Measurements from ENCODE around the gene TPBGL.

TPBGL gene

GRCh38 chr11:75199412-75199955 lies 41.1 kb upstream of the TPBGL start:
- 94 to 96% methylated on average over 4 to 5 of the region's 5 CpGs for WGBS, 2 experiments
- no peaks in the 10 kb centered on the region for H3K9me3 ChIP-seq (ENCODE audit: control insufficient read depth, low read length)
- no peaks in the 10 kb centered on the region for H3K27me3 ChIP-seq (ENCODE audit: control insufficient read depth, insufficient read depth, low read length, poor library complexity, severe bottlenecking)
- H3K36me3 ChIP-seq (ENCODE audit: control insufficient read depth, insufficient read depth, low read length), result no peaks in the 10 kb centered on the region
- H3K4me1 ChIP-seq (ENCODE audit: control insufficient read depth, insufficient read depth, low read length), result peaks cover 3% of the 10 kb centered on the region
- no peak overlapping the region for H3K4me3 ChIP-seq (ENCODE audit: insufficient read depth, low read depth, low read length)
- H3K27ac ChIP-seq (ENCODE audit: insufficient read depth, low read depth, low read length, poor library complexity, severe bottlenecking), result no peak overlapping the region

- 91% methylated on average over 9 to 10 of the region's 10 CpGs for WGBS, 2 experiments
- H3K27me3 ChIP-seq (ENCODE audit: control insufficient read depth, insufficient read depth, low read length, poor library complexity, severe bottlenecking), result no peaks in the 10 kb centered on the region
These were observed 40.5 kb upstream of the TPBGL start for GRCh38 chr11:75200051-75200450.

GRCh38 chr11:75200531-75200930 lies 40.0 kb upstream of the TPBGL start:
- H3K27me3 ChIP-seq (ENCODE audit: control insufficient read depth, insufficient read depth, low read length, poor library complexity, severe bottlenecking), result no peaks in the 10 kb centered on the region
- H3K4me3 ChIP-seq (ENCODE audit: insufficient read depth, low read depth, low read length), result no peak overlapping the region
- 73 to 92% methylated on average over 2 of the region's 2 CpGs for WGBS, 2 experiments
- no peak overlapping the region for H3K27ac ChIP-seq (ENCODE audit: insufficient read depth, low read depth, low read length, poor library complexity, severe bottlenecking)
- H3K36me3 ChIP-seq (ENCODE audit: control insufficient read depth, insufficient read depth, low read length), result no peaks in the 10 kb centered on the region
- peaks cover 3% of the 10 kb centered on the region for H3K4me1 ChIP-seq (ENCODE audit: control insufficient read depth, insufficient read depth, low read length)
- H3K9me3 ChIP-seq (ENCODE audit: control insufficient read depth, low read length), result no peaks in the 10 kb centered on the region

More at GRCh38 chr11:75200051-75200450, 40.5 kb upstream of the TPBGL start:
- no peak overlapping the region for H3K4me3 ChIP-seq (ENCODE audit: insufficient read depth, low read depth, low read length)
- H3K9me3 ChIP-seq (ENCODE audit: control insufficient read depth, low read length), result no peaks in the 10 kb centered on the region
- peaks cover 3% of the 10 kb centered on the region for H3K4me1 ChIP-seq (ENCODE audit: control insufficient read depth, insufficient read depth, low read length)
- H3K36me3 ChIP-seq (ENCODE audit: control insufficient read depth, insufficient read depth, low read length), result no peaks in the 10 kb centered on the region
- H3K27ac ChIP-seq (ENCODE audit: insufficient read depth, low read depth, low read length, poor library complexity, severe bottlenecking), result no peak overlapping the region

DNA sequence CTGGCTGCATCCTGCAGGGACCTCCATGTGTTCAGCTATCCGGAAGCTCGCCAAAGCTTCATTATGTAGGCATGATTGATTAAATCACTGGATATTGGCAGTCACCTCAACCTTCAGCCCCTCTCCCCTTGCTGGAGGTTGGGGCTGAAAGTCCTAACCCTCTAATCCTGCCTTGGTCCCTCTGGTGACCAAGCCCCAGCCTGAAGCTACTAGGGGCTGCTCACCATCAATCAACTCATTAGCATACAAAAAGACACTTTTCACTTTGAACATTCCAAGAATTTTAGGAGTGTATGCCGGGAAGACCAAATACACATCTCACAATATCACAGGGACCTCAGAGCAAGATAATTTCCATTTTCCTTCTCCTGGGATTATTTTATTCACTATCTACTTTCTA lies 38.8 kb upstream of the TPBGL start:
- H3K4me3 ChIP-seq (ENCODE audit: insufficient read depth, low read depth, low read length), result no peak overlapping the region
- no peaks in the 10 kb centered on the region for H3K36me3 ChIP-seq (ENCODE audit: control insufficient read depth, insufficient read depth, low read length)
- no peak overlapping the region for H3K27ac ChIP-seq (ENCODE audit: insufficient read depth, low read depth, low read length, poor library complexity, severe bottlenecking)
- no peaks in the 10 kb centered on the region for H3K27me3 ChIP-seq (ENCODE audit: control insufficient read depth, insufficient read depth, low read length, poor library complexity, severe bottlenecking)
- WGBS, 2 experiments, result 52 to 53% methylated on average over 3 of the region's 3 CpGs
- H3K4me1 ChIP-seq (ENCODE audit: control insufficient read depth, insufficient read depth, low read length), result peaks cover 3% of the 10 kb centered on the region
- no peaks in the 10 kb centered on the region for H3K9me3 ChIP-seq (ENCODE audit: control insufficient read depth, low read length)

- 88 to 93% methylated on average over 6 of the region's 6 CpGs for WGBS, 2 experiments
- Histone ChIP-seq H3K9me3 (ENCODE audit: control insufficient read depth, low read length) (no peaks in the 10 kb centered on the region), H3K36me3 (ENCODE audit: control insufficient read depth, insufficient read depth, low read length) (no peaks in the 10 kb centered on the region), H3K4me1 (ENCODE audit: control insufficient read depth, insufficient read depth, low read length) (peaks cover 3% of the 10 kb centered on the region), H3K27ac (ENCODE audit: insufficient read depth, low read depth, low read length, poor library complexity, severe bottlenecking) (no peak overlapping the region), H3K27me3 (ENCODE audit: control insufficient read depth, insufficient read depth, low read length, poor library complexity, severe bottlenecking) (no peaks in the 10 kb centered on the region), H3K4me3 (ENCODE audit: insufficient read depth, low read depth, low read length) (no peak overlapping the region)
These were observed 38.4 kb upstream of the TPBGL start for GRCh38 chr11:75202195-75202594.

DNA sequence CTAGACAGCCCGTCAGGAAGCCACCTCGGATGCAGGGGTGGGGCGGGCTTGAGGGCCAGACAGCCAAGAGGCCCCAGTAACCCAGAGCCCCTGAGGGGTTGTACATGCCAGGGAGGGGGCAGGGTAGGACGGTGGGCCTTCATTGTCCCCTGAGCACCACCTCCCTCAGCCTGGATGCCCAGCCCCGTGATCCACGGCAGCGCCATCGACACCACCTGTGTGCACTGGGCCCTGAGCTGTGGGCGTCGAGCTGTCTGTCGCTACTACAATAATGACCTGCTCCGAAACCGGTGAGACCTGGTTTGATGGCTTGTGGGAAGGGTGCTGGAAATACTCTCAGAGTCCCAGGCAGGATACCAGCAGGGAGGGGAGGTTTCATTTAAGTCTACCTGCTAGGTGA lies 37.4 kb upstream of the TPBGL start:
- Histone ChIP-seq H3K4me3 (ENCODE audit: insufficient read depth, low read depth, low read length) (no peak overlapping the region), H3K9me3 (ENCODE audit: control insufficient read depth, low read length) (no peaks in the 10 kb centered on the region), H3K27me3 (ENCODE audit: control insufficient read depth, insufficient read depth, low read length, poor library complexity, severe bottlenecking) (no peaks in the 10 kb centered on the region), H3K4me1 (ENCODE audit: control insufficient read depth, insufficient read depth, low read length) (peaks cover 3% of the 10 kb centered on the region), H3K27ac (ENCODE audit: insufficient read depth, low read depth, low read length, poor library complexity, severe bottlenecking) (no peak overlapping the region), H3K36me3 (ENCODE audit: control insufficient read depth, insufficient read depth, low read length) (no peaks in the 10 kb centered on the region)
- WGBS, 2 experiments, result 91 to 94% methylated on average over 13 of the region's 13 CpGs

DNA sequence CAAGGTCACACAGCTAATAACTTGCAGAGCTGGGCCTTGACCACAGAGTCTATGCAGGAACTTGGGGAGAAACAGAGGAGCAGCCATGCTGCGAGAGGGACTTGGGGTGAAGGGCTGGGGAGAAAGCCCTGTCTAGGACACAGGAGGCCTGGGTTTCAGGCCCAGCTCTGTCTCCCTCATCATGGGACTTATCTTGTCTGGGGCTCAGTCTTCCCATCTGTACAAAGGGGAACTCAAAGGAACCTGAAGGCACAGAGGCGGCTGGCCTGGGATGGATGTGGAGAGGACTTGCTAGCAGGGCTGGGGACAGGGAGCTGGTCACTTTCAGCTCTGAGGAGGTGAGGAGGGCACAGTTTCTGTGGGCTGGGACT lies 36.9 kb upstream of the TPBGL start:
- Histone ChIP-seq H3K36me3 (ENCODE audit: control insufficient read depth, insufficient read depth, low read length) (no peaks in the 10 kb centered on the region), H3K9me3 (ENCODE audit: control insufficient read depth, low read length) (no peaks in the 10 kb centered on the region), H3K27me3 (ENCODE audit: control insufficient read depth, insufficient read depth, low read length, poor library complexity, severe bottlenecking) (no peaks in the 10 kb centered on the region), H3K4me1 (ENCODE audit: control insufficient read depth, insufficient read depth, low read length) (peaks cover 3% of the 10 kb centered on the region), H3K4me3 (ENCODE audit: insufficient read depth, low read depth, low read length) (no peak overlapping the region), H3K27ac (ENCODE audit: insufficient read depth, low read depth, low read length, poor library complexity, severe bottlenecking) (no peak overlapping the region)
- WGBS, 2 experiments, result 93 to 97% methylated on average over 2 of the region's 2 CpGs

DNA sequence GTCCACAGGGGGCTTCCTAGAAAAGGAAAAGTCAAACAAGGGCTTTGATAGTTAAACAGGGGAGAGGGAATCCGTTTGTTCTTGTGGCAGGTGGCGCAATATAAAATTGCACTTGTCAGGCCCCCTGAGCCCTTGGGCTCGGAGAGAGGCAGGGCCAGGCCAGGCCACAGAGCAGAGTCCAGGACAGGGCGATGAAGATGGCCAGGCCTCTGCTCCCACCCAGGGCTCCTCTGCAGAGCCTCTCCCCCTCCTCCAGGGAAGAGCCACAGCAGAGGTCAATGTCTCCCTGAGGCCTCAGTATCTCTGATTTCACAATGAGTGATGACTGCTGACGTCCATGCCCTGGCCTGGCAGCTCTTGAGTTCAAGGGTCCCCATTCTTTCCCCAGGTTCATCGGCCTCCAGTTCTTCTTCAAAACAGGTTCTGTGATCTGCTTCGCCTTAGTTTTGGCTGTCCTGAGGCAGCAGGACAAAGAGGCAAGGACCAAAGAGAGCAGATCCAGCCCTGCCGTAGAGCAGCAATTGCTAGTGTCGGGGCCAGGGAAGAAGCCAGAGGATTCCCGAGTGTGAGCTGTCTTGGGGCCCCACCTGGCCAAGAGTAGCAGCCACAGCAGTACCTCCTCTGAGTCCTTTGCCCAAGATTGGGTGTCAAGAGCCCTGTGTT lies 36.4 kb upstream of the TPBGL start:
- H3K36me3 ChIP-seq (ENCODE audit: control insufficient read depth, insufficient read depth, low read length), result no peaks in the 10 kb centered on the region
- H3K9me3 ChIP-seq (ENCODE audit: control insufficient read depth, low read length), result no peaks in the 10 kb centered on the region
- H3K27me3 ChIP-seq (ENCODE audit: control insufficient read depth, insufficient read depth, low read length, poor library complexity, severe bottlenecking), result no peaks in the 10 kb centered on the region
- peaks cover 3% of the 10 kb centered on the region for H3K4me1 ChIP-seq (ENCODE audit: control insufficient read depth, insufficient read depth, low read length)
- WGBS, 2 experiments, result 88 to 90% methylated on average over 10 of the region's 10 CpGs
- no peak overlapping the region for H3K4me3 ChIP-seq (ENCODE audit: insufficient read depth, low read depth, low read length)
- H3K27ac ChIP-seq (ENCODE audit: insufficient read depth, low read depth, low read length, poor library complexity, severe bottlenecking), result no peak overlapping the region

GRCh38 chr11:75204685-75205563 lies 35.6 kb upstream of the TPBGL start:
- no peak overlapping the region for H3K27ac ChIP-seq (ENCODE audit: insufficient read depth, low read depth, low read length, poor library complexity, severe bottlenecking)
- 42 to 45% methylated on average over 9 of the region's 9 CpGs for WGBS, 2 experiments
- peaks cover 3% of the 10 kb centered on the region for H3K4me1 ChIP-seq (ENCODE audit: control insufficient read depth, insufficient read depth, low read length)
- H3K9me3 ChIP-seq (ENCODE audit: control insufficient read depth, low read length), result no peaks in the 10 kb centered on the region
- H3K36me3 ChIP-seq (ENCODE audit: control insufficient read depth, insufficient read depth, low read length), result no peaks in the 10 kb centered on the region
- H3K4me3 ChIP-seq (ENCODE audit: insufficient read depth, low read depth, low read length), result no peak overlapping the region
- H3K27me3 ChIP-seq (ENCODE audit: control insufficient read depth, insufficient read depth, low read length, poor library complexity, severe bottlenecking), result no peaks in the 10 kb centered on the region

DNA sequence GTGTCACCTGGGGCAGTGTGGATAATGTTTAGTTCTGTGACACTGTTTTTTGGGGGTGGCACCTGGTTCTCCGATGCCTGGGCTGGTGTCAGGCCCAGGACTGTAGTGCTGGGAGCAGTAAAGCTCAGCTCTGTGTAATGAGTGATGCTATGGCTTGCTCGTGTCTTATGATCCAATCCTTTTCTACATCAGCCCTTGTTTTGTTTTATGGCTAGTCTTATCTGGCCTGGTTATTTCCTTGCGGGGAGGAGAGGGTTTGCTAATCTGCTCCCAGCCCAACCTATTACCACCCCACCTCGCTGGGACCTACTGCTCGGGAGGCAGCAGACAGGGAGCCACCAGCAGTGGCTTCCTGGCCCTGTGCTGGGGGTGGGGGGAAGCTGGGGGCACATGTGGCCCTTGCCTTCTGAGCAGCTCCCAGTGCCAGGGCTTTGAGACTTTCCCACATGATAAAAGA lies 35.0 kb upstream of the TPBGL start:
- Histone ChIP-seq H3K4me3 (ENCODE audit: insufficient read depth, low read depth, low read length) (no peak overlapping the region), H3K27ac (ENCODE audit: insufficient read depth, low read depth, low read length, poor library complexity, severe bottlenecking) (no peak overlapping the region), H3K27me3 (ENCODE audit: control insufficient read depth, insufficient read depth, low read length, poor library complexity, severe bottlenecking) (no peaks in the 10 kb centered on the region), H3K36me3 (ENCODE audit: control insufficient read depth, insufficient read depth, low read length) (no peaks in the 10 kb centered on the region), H3K9me3 (ENCODE audit: control insufficient read depth, low read length) (no peaks in the 10 kb centered on the region), H3K4me1 (ENCODE audit: control insufficient read depth, insufficient read depth, low read length) (peaks cover 3% of the 10 kb centered on the region)
- WGBS, 2 experiments, result 88 to 89% methylated on average over 4 to 5 of the region's 5 CpGs
